ENCODE results near the gene PTGS1. TPM values are rescaled to one million over a fixed set of nuclear protein-coding genes. Genes with fewer than 3 reads are reported as not detected.

PTGS1 gene
- polyA plus RNA-seq, 1 donor (not counting 4 experiments of a cell fraction or from before 2014, with no cell fraction given) = 4.5 TPM

GRCh38 chr9:122425087-122425486, 54.3 kb downstream of the PTGS1 start:
- no peaks in the 10 kb centered on the region for H3K9me1 ChIP-seq (ENCODE audit: control insufficient read depth, extremely low read depth, insufficient read depth, low read length)
- DNase-seq (ENCODE audit: low read depth, low spot score) (no peak), FAIRE-seq (no peak)
- no peak overlapping the region for H3K4me3 ChIP-seq (ENCODE audit: control insufficient read depth in 2 of 3, extremely low read depth in 1 of 3, insufficient read depth in 2 of 3, low read depth in 1 of 3, low read length in 3 of 3)
- dilution Hi-C loops (cut with MboI; ENCODE audit: extremely low pct_ligation_motif_present, low sequenced_read_pairs) = no loop called here
- H3K79me2 ChIP-seq (ENCODE audit: control insufficient read depth, insufficient read depth, low read length) = no peaks in the 10 kb centered on the region
- H3K36me3 ChIP-seq (ENCODE audit: control insufficient read depth in 2 of 2, extremely low read depth in 1 of 2, insufficient read depth in 2 of 2, low read length in 2 of 2) = no peaks in the 10 kb centered on the region
- no peaks in the 10 kb centered on the region for H4K20me1 ChIP-seq (ENCODE audit: control insufficient read depth, extremely low read depth, insufficient read depth, low read length)
- H3K9me3 ChIP-seq (ENCODE audit: control insufficient read depth, low read depth, low read length) = no peaks in the 10 kb centered on the region
- H3K4me1 ChIP-seq (ENCODE audit: control insufficient read depth, extremely low read depth, insufficient read depth, low read length) = no peaks in the 10 kb centered on the region
- H2AFZ ChIP-seq (ENCODE audit: control insufficient read depth, low read length) = no peak overlapping the region
- no peak for TF ChIP-seq EZH2 (IDR thresholded peaks at IDR 0.05; ENCODE audit: low read length)
- TF ChIP-seq CTCF (optimal IDR thresholded peaks at IDR 0.05 in 1 of 3, IDR thresholded peaks at IDR 0.05 in 1 of 3, conservative IDR thresholded peaks at IDR 0.05 in 1 of 3; ENCODE audit: extremely low read depth in 1 of 3, insufficient read depth in 2 of 3, low read length in 3 of 3) = no peak
- H3K4me2 ChIP-seq (ENCODE audit: control insufficient read depth, extremely low read depth, insufficient read depth, low read depth, low read length) = no peak overlapping the region
- no peak overlapping the region for H3K27ac ChIP-seq (ENCODE audit: control insufficient read depth, insufficient read depth, low read length)
- H3K27me3 ChIP-seq (ENCODE audit: control insufficient read depth, extremely low read depth, insufficient read depth, low read length) = no peaks in the 10 kb centered on the region
- no peak overlapping the region for H3K9ac ChIP-seq (ENCODE audit: control insufficient read depth, extremely low read depth, insufficient read depth, low read length)

- Histone ChIP-seq H3K9me1 (ENCODE audit: control insufficient read depth, extremely low read depth, insufficient read depth, low read length) (no peaks in the 10 kb centered on the region), H3K27me3 (ENCODE audit: control insufficient read depth, extremely low read depth, insufficient read depth, low read length) (no peaks in the 10 kb centered on the region), H3K4me1 (ENCODE audit: control insufficient read depth, extremely low read depth, insufficient read depth, low read length) (no peaks in the 10 kb centered on the region), H3K79me2 (ENCODE audit: control insufficient read depth, insufficient read depth, low read length) (no peaks in the 10 kb centered on the region), H3K27ac (ENCODE audit: control insufficient read depth, insufficient read depth, low read length) (no peak overlapping the region), H3K36me3 (ENCODE audit: control insufficient read depth in 2 of 2, extremely low read depth in 1 of 2, insufficient read depth in 2 of 2, low read length in 2 of 2) (no peaks in the 10 kb centered on the region), H3K4me2 (ENCODE audit: control insufficient read depth, extremely low read depth, insufficient read depth, low read depth, low read length) (no peak overlapping the region), H3K9me3 (ENCODE audit: control insufficient read depth, low read depth, low read length) (no peaks in the 10 kb centered on the region), H4K20me1 (ENCODE audit: control insufficient read depth, extremely low read depth, insufficient read depth, low read length) (no peaks in the 10 kb centered on the region), H2AFZ (ENCODE audit: control insufficient read depth, low read length) (no peak overlapping the region), H3K9ac (ENCODE audit: control insufficient read depth, extremely low read depth, insufficient read depth, low read length) (no peak overlapping the region), H3K4me3 (ENCODE audit: control insufficient read depth in 2 of 3, extremely low read depth in 1 of 3, insufficient read depth in 2 of 3, low read depth in 1 of 3, low read length in 3 of 3) (no peak overlapping the region)
- dilution Hi-C loops (cut with MboI; ENCODE audit: extremely low pct_ligation_motif_present, low sequenced_read_pairs) = no loop called here
- TF ChIP-seq EZH2 (IDR thresholded peaks at IDR 0.05; ENCODE audit: low read length) (no peak), CTCF (optimal IDR thresholded peaks at IDR 0.05 in 1 of 3, IDR thresholded peaks at IDR 0.05 in 1 of 3, conservative IDR thresholded peaks at IDR 0.05 in 1 of 3; ENCODE audit: extremely low read depth in 1 of 3, insufficient read depth in 2 of 3, low read length in 3 of 3) (no peak)
- no peak for FAIRE-seq
- no peak for DNase-seq (ENCODE audit: low read depth, low spot score)
Observed at GRCh38 chr9:122426723-122427122, 55.9 kb downstream of the PTGS1 start.
